ENCODE data around the gene NFKB1. TPM values are rescaled to one million over a fixed set of nuclear protein-coding genes. Genes with fewer than 3 reads are reported as not detected.
A peak's percentile ranks its signal among the peaks of the same experiment; 100 is the strongest.

NFKB1 gene
- total RNA-seq, 1 donor from 2014 or later, result 19.0 TPM

DNA sequence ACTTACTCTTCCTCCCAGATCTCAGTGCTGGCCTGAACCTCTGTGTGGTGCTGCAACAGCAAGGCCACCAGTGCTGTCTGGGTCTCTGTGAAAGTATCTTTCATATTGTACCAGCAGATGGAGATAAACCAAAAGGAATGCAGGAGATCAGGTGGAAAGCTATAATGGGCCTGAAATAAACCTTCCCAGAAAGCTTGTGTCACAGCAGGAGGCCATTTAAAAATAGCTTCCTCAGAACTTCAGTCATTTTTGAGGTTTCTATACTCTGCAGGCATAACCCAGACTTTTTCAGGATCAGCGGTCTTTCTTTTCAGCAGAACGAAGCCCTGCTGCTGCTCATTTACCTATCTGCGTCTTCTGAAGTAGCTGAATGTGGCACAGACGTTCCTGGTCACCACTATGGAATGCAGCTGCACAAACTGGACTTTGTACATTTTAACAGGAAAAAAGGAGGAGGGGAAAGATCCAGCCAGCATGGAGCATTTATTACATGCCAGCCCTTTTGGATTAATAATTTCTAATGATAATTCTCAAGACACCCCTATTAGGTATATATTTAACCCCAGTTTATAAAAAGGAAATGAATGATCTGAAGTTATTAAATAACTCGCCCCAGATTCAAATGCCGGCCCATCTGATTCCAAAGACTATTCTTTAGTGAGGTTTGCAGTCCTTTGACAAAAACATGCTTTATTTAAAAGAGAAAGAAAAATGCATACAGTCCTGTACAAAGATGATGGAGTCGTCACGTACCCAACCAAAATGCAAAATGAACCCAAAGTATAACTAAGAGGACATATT is 119.7 kb downstream of the NFKB1 start:
- Histone ChIP-seq H3K36me3 (ENCODE audit: control insufficient read depth, insufficient read depth, low read length) (peaks cover 7% of the 10 kb centered on the region), H3K27me3 (ENCODE audit: control insufficient read depth, insufficient read depth, low read length) (no peaks in the 10 kb centered on the region), H3K4me3 (ENCODE audit: low read depth, low read length) (peak overlapping the region; percentile 12)
- TF ChIP-seq CTCF (IDR thresholded peaks at IDR 0.05; ENCODE audit: insufficient read depth, low read length, severe bottlenecking), result peak; percentile 43
- DNase-seq (ENCODE audit: low read depth) (peak; percentile 78), FAIRE-seq (no peak)

DNA sequence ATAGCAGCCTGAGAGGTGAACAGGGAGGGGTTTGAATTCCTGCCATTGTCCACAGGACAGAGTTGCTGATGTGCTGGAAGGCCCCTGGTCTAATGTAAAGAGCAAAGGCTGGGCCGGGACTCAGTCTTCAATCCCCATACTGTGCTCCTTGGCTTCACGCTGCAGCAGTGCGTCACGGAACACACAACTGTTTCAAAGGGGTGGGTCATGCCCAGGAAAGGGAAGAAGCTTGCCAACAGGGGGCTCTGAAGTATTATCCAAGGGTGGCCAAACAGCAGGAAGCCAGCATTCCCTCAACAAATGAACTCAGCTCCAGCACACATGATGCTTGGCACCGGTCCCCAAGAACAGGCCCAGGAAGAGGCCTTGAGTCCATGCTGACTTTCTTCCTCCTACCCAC is 122.5 kb downstream of the NFKB1 start:
- TF ChIP-seq CTCF (IDR thresholded peaks at IDR 0.05; ENCODE audit: insufficient read depth, low read length, severe bottlenecking), result peak; percentile 8
- DNase-seq (ENCODE audit: low read depth) (no peak), FAIRE-seq (no peak)
- Histone ChIP-seq H3K27me3 (ENCODE audit: control insufficient read depth, insufficient read depth, low read length) (no peaks in the 10 kb centered on the region), H3K36me3 (ENCODE audit: control insufficient read depth, insufficient read depth, low read length) (no peaks in the 10 kb centered on the region), H3K4me3 (ENCODE audit: low read depth, low read length) (no peak overlapping the region)

- no peak for TF ChIP-seq CTCF (IDR thresholded peaks at IDR 0.05; ENCODE audit: insufficient read depth, low read length, severe bottlenecking)
- H3K4me3 ChIP-seq (ENCODE audit: low read depth, low read length), result no peak overlapping the region
- H3K36me3 ChIP-seq (ENCODE audit: control insufficient read depth, insufficient read depth, low read length), result no peaks in the 10 kb centered on the region
- FAIRE-seq (no peak), DNase-seq (ENCODE audit: low read depth) (no peak)
- H3K27me3 ChIP-seq (ENCODE audit: control insufficient read depth, insufficient read depth, low read length), result no peaks in the 10 kb centered on the region
Observed at GRCh38 chr4:102624505-102624904, 123.3 kb downstream of the NFKB1 start.

DNA sequence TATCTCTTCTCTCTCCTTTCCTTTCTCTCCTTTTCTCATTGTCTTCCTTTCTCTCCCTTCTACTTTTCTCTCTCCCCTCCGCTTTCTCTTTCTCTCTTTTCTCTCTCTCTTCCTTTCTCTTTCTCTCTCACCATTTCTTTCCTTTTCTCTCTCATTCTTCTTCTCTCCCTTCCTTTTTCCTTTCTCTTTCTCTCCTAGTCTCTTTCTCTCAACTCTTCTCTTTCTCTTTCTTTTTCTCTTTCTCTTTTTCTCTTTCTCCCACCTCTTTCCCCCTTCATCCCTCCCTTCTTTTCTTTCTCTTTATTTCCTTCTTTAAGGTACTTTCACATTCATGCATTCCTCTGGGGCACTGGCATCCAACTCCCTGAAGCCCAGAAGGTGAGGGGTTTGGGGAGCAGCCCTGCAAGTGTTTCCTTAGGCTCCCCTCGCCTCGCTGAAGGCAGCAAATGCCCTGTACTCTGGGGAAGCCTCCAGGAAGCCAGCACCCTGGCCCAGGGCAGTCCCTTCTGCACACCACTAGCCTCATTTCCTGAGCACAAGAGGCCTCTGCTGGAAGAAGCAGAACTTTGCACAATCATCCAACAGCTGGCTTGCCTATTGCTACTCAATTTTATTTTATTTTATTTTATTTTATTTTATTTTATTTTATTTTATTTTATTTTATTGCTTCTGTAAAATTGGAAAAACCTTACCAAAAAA is 124.2 kb downstream of the NFKB1 start:
- no peaks in the 10 kb centered on the region for H3K36me3 ChIP-seq (ENCODE audit: control insufficient read depth, insufficient read depth, low read length)
- no peak for FAIRE-seq

GRCh38 chr4:102627831-102628523 is 126.8 kb downstream of the NFKB1 start:
- DNase-seq (ENCODE audit: low read depth), result peak; percentile 98
- no peaks in the 10 kb centered on the region for H3K27me3 ChIP-seq (ENCODE audit: control insufficient read depth, insufficient read depth, low read length)
- H3K36me3 ChIP-seq (ENCODE audit: control insufficient read depth, insufficient read depth, low read length), result no peaks in the 10 kb centered on the region
- no peak overlapping the region for H3K4me3 ChIP-seq (ENCODE audit: low read depth, low read length)
- FAIRE-seq, result peak; percentile 23
- TF ChIP-seq CTCF (IDR thresholded peaks at IDR 0.05; ENCODE audit: insufficient read depth, low read length, severe bottlenecking), result no peak

More for the DNA sequence above, 124.2 kb downstream of the NFKB1 start:
- Histone ChIP-seq H3K27me3 (ENCODE audit: control insufficient read depth, insufficient read depth, low read length) (no peaks in the 10 kb centered on the region), H3K4me3 (ENCODE audit: low read depth, low read length) (no peak overlapping the region)
- peak; percentile 32 for TF ChIP-seq CTCF (IDR thresholded peaks at IDR 0.05; ENCODE audit: insufficient read depth, low read length, severe bottlenecking)
- peak; percentile 54 for DNase-seq (ENCODE audit: low read depth)

Data from bronchial epithelial cell (primary cell).